Lower lobe of right lung (tissue), 2 donors: ENCODE measurements around the gene ZNF32. TPM values are rescaled to one million over a fixed set of nuclear protein-coding genes. Genes with fewer than 3 reads are reported as not detected.

ENCODE experiments used
- ATAC-seq, 2 donors: fragments of 200-7000 bp; cut with Tn5 transposase; one replicate each; pipeline ENCODE4 v1.9.1; 2020 to 2022; ENCODE audit warnings: mild to moderate bottlenecking in 2 of 2, moderate library complexity in 2 of 2
- DNase-seq: peaks from one replicate; pipeline ENCODE4 v3.0.0-alpha.2; 2020
- H3K27ac ChIP-seq: fragments of 200-600 bp; one replicate; pipeline ENCODE4 v1.8.0; 2022
- H3K27me3 ChIP-seq: fragments of 200-600 bp; one replicate; pipeline ENCODE4 v1.8.0; 2022; ENCODE audit warnings: low read depth
- H3K36me3 ChIP-seq: fragments of 200-600 bp; one replicate; pipeline ENCODE4 v1.8.0; 2022; ENCODE audit warnings: mild to moderate bottlenecking
- H3K4me1 ChIP-seq: fragments of 200-600 bp; one replicate; pipeline ENCODE4 v1.8.0; 2022
- H3K4me3 ChIP-seq: fragments of 200-600 bp; one replicate; pipeline ENCODE4 v1.8.0; 2022; ENCODE audit warnings: mild to moderate bottlenecking
- H3K9me3 ChIP-seq: fragments of 200-600 bp; one replicate; pipeline ENCODE4 v1.8.0; 2022
- intact Hi-C: fragments of 100-400 bp; cut with DNase I; formaldehyde crosslinking; loops from one replicate; pipeline ENCODE4 v1.11.0; 2022
- total RNA-seq: library from RNA; stranded (reverse); fragmentation: NEBNext Ultra II Directional; extraction: Animal tissue kit (Norgen Biotek cat#: 25700); gene quantifications from one replicate; pipeline ENCODE4 v1.2.1, GENCODE V29; 2021
- TF ChIP-seq, protein P1 (sequence below): fragments of 200-600 bp; IDR thresholded peaks from one replicate; pipeline ENCODE4 v1.8.0; 2022; ENCODE audit warnings: antibody characterized with exemption, mild to moderate bottlenecking
- donor health status: DM: no; HTN: yes; CAD: no; lungs with severe emphysema.

ZNF32 gene
- total RNA-seq, 1 donor from 2014 or later = 33.2 TPM

- peak overlapping the region; percentile 89 for H3K27ac ChIP-seq
- no peaks in the 10 kb centered on the region for H3K36me3 ChIP-seq
- H3K27me3 ChIP-seq = no peaks in the 10 kb centered on the region
- intact Hi-C loops = no loop called here
- H3K9me3 ChIP-seq = no peaks in the 10 kb centered on the region
- DNase-seq (peak; percentile 80), ATAC-seq (peak; percentile 86 to 92)
- peak overlapping the region; percentile 69 for H3K4me3 ChIP-seq
- H3K4me1 ChIP-seq = peaks cover 16% of the 10 kb centered on the region
- TF ChIP-seq, protein P1, sequence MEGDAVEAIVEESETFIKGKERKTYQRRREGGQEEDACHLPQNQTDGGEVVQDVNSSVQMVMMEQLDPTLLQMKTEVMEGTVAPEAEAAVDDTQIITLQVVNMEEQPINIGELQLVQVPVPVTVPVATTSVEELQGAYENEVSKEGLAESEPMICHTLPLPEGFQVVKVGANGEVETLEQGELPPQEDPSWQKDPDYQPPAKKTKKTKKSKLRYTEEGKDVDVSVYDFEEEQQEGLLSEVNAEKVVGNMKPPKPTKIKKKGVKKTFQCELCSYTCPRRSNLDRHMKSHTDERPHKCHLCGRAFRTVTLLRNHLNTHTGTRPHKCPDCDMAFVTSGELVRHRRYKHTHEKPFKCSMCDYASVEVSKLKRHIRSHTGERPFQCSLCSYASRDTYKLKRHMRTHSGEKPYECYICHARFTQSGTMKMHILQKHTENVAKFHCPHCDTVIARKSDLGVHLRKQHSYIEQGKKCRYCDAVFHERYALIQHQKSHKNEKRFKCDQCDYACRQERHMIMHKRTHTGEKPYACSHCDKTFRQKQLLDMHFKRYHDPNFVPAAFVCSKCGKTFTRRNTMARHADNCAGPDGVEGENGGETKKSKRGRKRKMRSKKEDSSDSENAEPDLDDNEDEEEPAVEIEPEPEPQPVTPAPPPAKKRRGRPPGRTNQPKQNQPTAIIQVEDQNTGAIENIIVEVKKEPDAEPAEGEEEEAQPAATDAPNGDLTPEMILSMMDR = no peak
Measured at GRCh38 chr10:43689618-43689954, 40.9 kb upstream of the ZNF32 start.

GRCh38 chr10:43689007-43689491, 40.4 kb upstream of the ZNF32 start:
- H3K4me3 ChIP-seq = peak overlapping the region; percentile 69
- H3K9me3 ChIP-seq = no peaks in the 10 kb centered on the region
- no peaks in the 10 kb centered on the region for H3K36me3 ChIP-seq
- TF ChIP-seq, protein P1 = no peak
- intact Hi-C loops = no loop called here
- no peak for DNase-seq
- no peak overlapping the region for H3K27ac ChIP-seq
- no peaks in the 10 kb centered on the region for H3K27me3 ChIP-seq
- H3K4me1 ChIP-seq = peaks cover 16% of the 10 kb centered on the region
- no peak for ATAC-seq

- ATAC-seq (no peak), DNase-seq (no peak)
- Histone ChIP-seq H3K9me3 (no peaks in the 10 kb centered on the region), H3K4me3 (no peak overlapping the region), H3K27ac (no peak overlapping the region), H3K36me3 (no peaks in the 10 kb centered on the region), H3K27me3 (no peaks in the 10 kb centered on the region), H3K4me1 (peaks cover 16% of the 10 kb centered on the region)
- TF ChIP-seq, protein P1 = no peak
- intact Hi-C loops = no loop called here
Measured at GRCh38 chr10:43688348-43688892, 39.7 kb upstream of the ZNF32 start.

DNA sequence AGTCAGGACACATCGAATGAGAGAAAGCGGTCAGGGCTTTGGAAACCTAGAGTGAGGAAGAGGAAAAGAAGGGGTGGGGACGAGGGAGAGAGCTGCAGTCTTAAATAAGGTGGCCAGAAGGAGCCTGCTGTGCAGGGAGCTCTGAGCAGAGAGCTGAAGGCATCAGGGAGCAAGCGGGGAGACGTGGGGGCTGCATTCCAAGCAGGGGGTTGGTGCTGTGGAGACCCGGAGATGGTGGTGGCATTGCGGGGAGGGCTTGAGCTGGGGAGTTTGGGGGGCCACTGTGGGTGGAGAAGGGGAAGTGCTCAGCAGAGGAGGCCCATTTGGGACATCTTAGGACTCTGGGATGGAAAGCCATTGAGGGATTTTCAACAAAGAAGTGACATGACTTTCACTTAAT, 38.7 kb upstream of the ZNF32 start:
- DNase-seq = no peak
- Histone ChIP-seq H3K4me3 (no peak overlapping the region), H3K9me3 (no peaks in the 10 kb centered on the region), H3K27me3 (no peaks in the 10 kb centered on the region), H3K36me3 (no peaks in the 10 kb centered on the region), H3K27ac (no peak overlapping the region), H3K4me1 (peaks cover 16% of the 10 kb centered on the region)
- intact Hi-C loops = no loop called here
- no peak for ATAC-seq
- TF ChIP-seq, protein P1 = no peak

DNA sequence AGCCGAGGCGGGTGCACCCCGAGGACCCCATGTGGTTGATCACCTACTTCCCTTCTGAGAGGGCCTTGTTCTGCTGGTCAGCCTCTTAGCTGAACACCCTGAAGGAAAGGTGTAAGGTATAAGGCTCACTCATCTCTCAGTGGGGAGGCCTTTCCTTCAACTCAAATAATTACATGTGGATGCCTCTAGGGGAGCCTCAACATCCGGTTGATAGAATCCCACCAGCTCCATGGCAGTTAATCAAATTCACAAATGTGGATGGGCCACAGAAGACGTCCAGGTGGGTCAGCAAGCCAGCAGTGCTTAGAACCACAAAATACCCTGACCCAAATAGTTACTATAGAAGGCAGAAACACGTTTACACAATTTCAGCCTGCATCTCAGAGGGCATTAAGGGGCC, 37.7 kb upstream of the ZNF32 start:
- H3K4me3 ChIP-seq = no peak overlapping the region
- H3K27ac ChIP-seq = no peak overlapping the region
- no peaks in the 10 kb centered on the region for H3K27me3 ChIP-seq
- ATAC-seq = no peak
- intact Hi-C loops = no loop called here
- H3K9me3 ChIP-seq = no peaks in the 10 kb centered on the region
- no peaks in the 10 kb centered on the region for H3K36me3 ChIP-seq
- H3K4me1 ChIP-seq = peaks cover 8% of the 10 kb centered on the region
- DNase-seq = no peak
- TF ChIP-seq, protein P1 = no peak
